ENCODE measurements around the gene RNU1-2. TPM values are rescaled to one million over a fixed set of nuclear protein-coding genes. Genes with fewer than 3 reads are reported as not detected.
"Not testable (repeated sequence)": the region's sequence is repeated elsewhere in the genome, so short reads cannot be mapped to it uniquely, and the experiment has no call there.

RNU1-2 gene
- total and polyA plus RNA-seq, 2 experiments from 2014 or later = under 0.01 TPM; not detected in 1

DNA sequence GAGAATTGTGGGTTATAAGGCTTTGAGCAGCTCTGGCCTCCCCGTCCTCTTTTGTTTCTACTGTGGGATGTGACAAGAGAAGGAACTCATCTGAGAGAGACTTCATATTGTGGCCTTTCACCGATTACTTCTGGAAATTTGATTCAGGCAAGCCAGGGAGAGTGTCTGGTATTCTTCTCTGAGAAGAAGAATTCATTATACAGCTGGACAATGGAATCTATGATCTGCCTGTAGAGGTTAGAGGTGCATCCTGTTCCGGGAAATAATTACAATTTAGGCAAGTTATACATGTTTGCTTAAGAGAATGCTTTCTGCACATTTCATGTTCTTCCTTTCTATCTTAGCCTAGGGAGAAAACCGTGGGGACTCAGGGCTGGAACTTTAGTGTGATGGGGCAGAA lies 12.8 kb upstream of the RNU1-2 start:
- TF ChIP-seq EZH2 (IDR thresholded peaks at IDR 0.05; ENCODE audit: borderline replicate concordance) (no peak), EZH2phosphoT487 (IDR thresholded peaks at IDR 0.05; ENCODE audit: low read depth, severe bottlenecking, unreplicated experiment) (no peak)
- TF ChIP-seq, protein P1, sequence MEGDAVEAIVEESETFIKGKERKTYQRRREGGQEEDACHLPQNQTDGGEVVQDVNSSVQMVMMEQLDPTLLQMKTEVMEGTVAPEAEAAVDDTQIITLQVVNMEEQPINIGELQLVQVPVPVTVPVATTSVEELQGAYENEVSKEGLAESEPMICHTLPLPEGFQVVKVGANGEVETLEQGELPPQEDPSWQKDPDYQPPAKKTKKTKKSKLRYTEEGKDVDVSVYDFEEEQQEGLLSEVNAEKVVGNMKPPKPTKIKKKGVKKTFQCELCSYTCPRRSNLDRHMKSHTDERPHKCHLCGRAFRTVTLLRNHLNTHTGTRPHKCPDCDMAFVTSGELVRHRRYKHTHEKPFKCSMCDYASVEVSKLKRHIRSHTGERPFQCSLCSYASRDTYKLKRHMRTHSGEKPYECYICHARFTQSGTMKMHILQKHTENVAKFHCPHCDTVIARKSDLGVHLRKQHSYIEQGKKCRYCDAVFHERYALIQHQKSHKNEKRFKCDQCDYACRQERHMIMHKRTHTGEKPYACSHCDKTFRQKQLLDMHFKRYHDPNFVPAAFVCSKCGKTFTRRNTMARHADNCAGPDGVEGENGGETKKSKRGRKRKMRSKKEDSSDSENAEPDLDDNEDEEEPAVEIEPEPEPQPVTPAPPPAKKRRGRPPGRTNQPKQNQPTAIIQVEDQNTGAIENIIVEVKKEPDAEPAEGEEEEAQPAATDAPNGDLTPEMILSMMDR (IDR thresholded peaks at IDR 0.05; ENCODE audit: poor library complexity) = no peak
- WGBS (ENCODE audit: low lambda C conversion rate, missing lambda C conversion rate) = 67% methylated on average over 4 of the region's 4 CpGs

DNA sequence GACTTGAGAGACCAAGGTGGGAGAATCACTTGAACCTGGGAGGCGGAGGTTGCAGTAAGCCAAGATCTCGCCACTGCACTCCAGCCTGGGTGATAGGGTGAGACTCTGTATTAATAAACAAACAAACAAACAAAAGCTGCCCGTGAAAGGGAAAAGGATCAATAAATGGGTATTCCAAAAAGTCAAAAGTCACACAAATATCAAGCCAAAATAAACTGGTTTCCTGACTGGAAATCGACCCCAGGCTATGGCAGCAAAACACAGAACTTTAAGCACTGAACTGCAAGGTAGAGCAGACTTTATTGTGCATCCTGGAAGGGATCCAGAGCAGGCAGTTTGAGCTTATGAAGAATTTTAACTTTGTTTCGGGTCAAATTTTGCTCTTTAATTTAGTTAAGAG lies 11.3 kb upstream of the RNU1-2 start:
- not testable (repeated sequence) for H3K4me2 ChIP-seq; H3K27me3 ChIP-seq; H3K36me3 ChIP-seq (replicated peaks; ENCODE audit: insufficient read depth, low read depth); H4K20me1 ChIP-seq (ENCODE audit: insufficient read depth, poor library complexity, severe bottlenecking); H3K79me2 ChIP-seq; H3K4me1 ChIP-seq (ENCODE audit: insufficient read depth); H3K9me2 ChIP-seq (replicated peaks; ENCODE audit: insufficient read depth); H3K9me3 ChIP-seq (ENCODE audit: low read depth); H3K27ac ChIP-seq; DNase-seq (ENCODE audit: low spot score); H3K4me3 ChIP-seq; H2AFZ ChIP-seq
- WGBS (ENCODE audit: low lambda C conversion rate, missing lambda C conversion rate) = 91% methylated on average over 5 of the region's 5 CpGs

More for the DNA sequence above, 12.8 kb upstream of the RNU1-2 start:
- no peak overlapping the region for H3K4me3 ChIP-seq
- no peaks in the 10 kb centered on the region for H3K27me3 ChIP-seq
- H3K9me3 ChIP-seq (ENCODE audit: low read depth) = no peaks in the 10 kb centered on the region
- H2AFZ ChIP-seq = no peak overlapping the region
- no peaks in the 10 kb centered on the region for H3K79me2 ChIP-seq
- no peak overlapping the region for H3K27ac ChIP-seq
- no peaks in the 10 kb centered on the region for H3K36me3 ChIP-seq (replicated peaks; ENCODE audit: insufficient read depth, low read depth)
- no peaks in the 10 kb centered on the region for H3K4me1 ChIP-seq (ENCODE audit: insufficient read depth)
- no peak for DNase-seq (ENCODE audit: low spot score)
- no peaks in the 10 kb centered on the region for H4K20me1 ChIP-seq (ENCODE audit: insufficient read depth, poor library complexity, severe bottlenecking)
- H3K9me2 ChIP-seq (replicated peaks; ENCODE audit: insufficient read depth) = no peaks in the 10 kb centered on the region
- H3K4me2 ChIP-seq = no peak overlapping the region

DNA sequence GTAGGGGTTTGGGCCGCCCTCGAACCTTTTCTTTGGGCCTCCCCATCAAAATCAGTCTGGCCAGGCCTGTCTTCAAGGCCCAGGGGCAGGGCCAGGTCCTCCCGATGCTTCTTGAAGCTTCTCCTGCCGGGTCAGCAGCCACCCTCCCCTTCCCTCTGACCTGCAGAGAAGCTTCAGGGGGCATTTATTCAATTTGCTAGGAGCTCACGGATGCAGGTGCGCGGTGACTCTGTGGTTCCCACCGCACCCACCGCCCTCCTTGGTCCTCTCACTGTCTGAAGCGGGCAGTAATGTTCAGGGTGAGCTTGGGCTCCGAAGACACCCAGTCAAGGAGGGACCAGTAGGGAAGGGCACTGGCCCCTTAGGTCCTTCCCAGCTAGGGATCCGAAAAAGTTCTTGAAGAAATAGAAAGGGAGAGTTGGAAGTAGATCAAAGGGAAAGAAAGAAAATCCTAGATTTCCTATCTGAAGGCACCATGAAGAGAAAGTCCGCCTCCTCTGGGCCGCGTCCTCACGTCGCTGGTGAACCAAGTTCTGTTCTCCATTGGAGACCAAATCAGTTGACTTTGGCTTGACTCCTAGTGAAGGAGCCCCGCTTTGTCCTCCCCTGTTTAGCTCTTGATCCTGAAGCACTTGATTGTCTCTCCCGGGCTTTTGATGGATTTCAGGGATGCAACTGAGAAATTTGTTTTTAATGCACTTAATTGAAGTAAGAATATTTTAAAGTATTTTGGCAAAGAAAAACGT lies 8.7 kb upstream of the RNU1-2 start:
- no peaks in the 10 kb centered on the region for H3K4me1 ChIP-seq (ENCODE audit: insufficient read depth)
- no peaks in the 10 kb centered on the region for H3K36me3 ChIP-seq (replicated peaks; ENCODE audit: insufficient read depth, low read depth)
- H3K27me3 ChIP-seq = no peaks in the 10 kb centered on the region
- H3K9me2 ChIP-seq (replicated peaks; ENCODE audit: insufficient read depth) = no peaks in the 10 kb centered on the region
- H2AFZ ChIP-seq = no peak overlapping the region
- H3K4me2 ChIP-seq = no peak overlapping the region
- no peak overlapping the region for H3K27ac ChIP-seq
- DNase-seq (ENCODE audit: low spot score) = no peak
- TF ChIP-seq, protein P1 (IDR thresholded peaks at IDR 0.05; ENCODE audit: poor library complexity) = no peak
- no peak for TF ChIP-seq EZH2phosphoT487 (IDR thresholded peaks at IDR 0.05; ENCODE audit: low read depth, severe bottlenecking, unreplicated experiment)
- no peak for TF ChIP-seq EZH2 (IDR thresholded peaks at IDR 0.05; ENCODE audit: borderline replicate concordance)
- no peaks in the 10 kb centered on the region for H4K20me1 ChIP-seq (ENCODE audit: insufficient read depth, poor library complexity, severe bottlenecking)
- H3K79me2 ChIP-seq = no peaks in the 10 kb centered on the region
- no peak overlapping the region for H3K4me3 ChIP-seq
- H3K9me3 ChIP-seq (ENCODE audit: low read depth) = no peaks in the 10 kb centered on the region
- 93% methylated on average over 20 of the region's 20 CpGs for WGBS (ENCODE audit: low lambda C conversion rate, missing lambda C conversion rate)

DNA sequence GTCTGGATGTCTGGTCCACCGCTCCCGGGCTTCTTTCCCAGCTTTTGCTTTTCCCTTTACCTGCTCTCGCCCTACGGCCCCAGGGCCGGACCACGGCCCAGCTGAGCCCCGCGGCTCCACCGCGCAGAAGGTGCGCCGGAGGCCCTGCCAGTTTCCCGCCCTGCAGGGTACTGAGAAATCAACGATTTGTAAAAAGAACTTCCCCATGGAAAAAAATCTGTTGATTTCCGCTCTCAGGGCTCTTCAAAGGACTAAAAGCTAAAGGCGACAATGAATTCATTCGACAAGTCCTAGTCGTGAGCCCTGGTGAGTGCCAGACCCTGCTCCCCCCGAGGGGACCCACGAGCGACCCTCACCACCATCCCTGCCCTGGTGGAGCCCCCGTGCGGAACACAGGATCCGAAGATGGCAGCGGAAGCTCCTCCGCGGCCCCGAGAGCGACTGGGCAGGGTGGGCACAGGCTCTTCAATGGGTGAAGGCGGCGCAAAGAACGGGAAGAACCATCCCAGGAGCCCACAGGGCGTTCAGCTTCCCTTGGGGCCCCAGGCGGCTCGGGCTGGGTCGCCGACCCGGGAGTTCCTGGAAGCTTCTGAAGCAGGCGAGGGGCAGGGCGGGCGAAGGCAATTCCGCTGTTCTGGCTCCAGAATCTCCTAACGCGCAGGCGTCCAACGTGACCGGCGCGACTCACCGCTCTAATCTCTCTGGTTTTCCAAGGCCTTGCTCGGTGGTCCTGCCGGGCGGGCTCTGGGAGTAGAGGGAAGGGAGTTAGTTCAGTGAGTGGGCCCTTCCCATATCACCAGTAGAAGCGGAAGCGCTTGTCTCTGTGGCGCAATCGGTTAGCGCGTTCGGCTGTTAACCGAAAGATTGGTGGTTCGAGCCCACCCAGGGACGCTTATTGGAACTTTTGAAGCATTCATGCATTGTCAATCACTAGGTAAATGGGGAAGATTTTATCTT lies 6.6 kb upstream of the RNU1-2 start:
- peak overlapping the region; percentile 82 for H3K4me2 ChIP-seq
- no peaks in the 10 kb centered on the region for H4K20me1 ChIP-seq (ENCODE audit: insufficient read depth, poor library complexity, severe bottlenecking)
- 48% methylated on average over 63 of the region's 63 CpGs for WGBS (ENCODE audit: low lambda C conversion rate, missing lambda C conversion rate)
- no peaks in the 10 kb centered on the region for H3K27me3 ChIP-seq
- H3K4me1 ChIP-seq (ENCODE audit: insufficient read depth) = no peaks in the 10 kb centered on the region
- H2AFZ ChIP-seq = peak overlapping the region; percentile 89
- peak overlapping the region; percentile 38 for H3K4me3 ChIP-seq
- TF ChIP-seq EZH2 (IDR thresholded peaks at IDR 0.05; ENCODE audit: borderline replicate concordance) = no peak
- TF ChIP-seq, protein P1 (IDR thresholded peaks at IDR 0.05; ENCODE audit: poor library complexity) = no peak
- TF ChIP-seq EZH2phosphoT487 (IDR thresholded peaks at IDR 0.05; ENCODE audit: low read depth, severe bottlenecking, unreplicated experiment) = no peak
- peak overlapping the region; percentile 92 for H3K27ac ChIP-seq
- no peaks in the 10 kb centered on the region for H3K9me2 ChIP-seq (replicated peaks; ENCODE audit: insufficient read depth)
- peak; percentile 85 for DNase-seq (ENCODE audit: low spot score)
- H3K36me3 ChIP-seq (replicated peaks; ENCODE audit: insufficient read depth, low read depth) = no peaks in the 10 kb centered on the region
- no peaks in the 10 kb centered on the region for H3K9me3 ChIP-seq (ENCODE audit: low read depth)
- no peaks in the 10 kb centered on the region for H3K79me2 ChIP-seq

DNA sequence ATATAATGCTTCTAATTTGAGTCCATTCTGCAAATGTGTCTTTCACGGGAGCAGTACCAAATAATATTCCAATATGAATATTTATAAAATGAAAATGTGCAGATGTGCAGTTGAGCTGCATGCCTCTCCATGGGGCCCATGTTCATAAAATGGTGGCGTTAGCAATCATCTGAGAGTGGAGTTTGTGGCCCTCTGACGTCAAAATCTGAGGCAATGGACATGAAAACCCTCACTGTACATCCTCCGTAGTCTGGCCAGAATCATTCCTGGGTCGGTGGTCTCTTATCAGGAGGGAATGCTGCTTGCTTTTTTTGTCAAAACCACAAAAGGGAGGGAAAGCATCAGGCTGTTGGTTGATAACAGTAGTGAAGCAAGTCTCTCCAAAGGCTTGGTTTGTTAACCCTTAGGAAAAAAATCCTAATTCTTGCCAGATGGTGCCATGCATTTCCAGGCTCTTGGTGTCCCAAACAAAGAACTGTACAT lies 5.2 kb upstream of the RNU1-2 start:
- H3K27ac ChIP-seq; H3K4me1 ChIP-seq (ENCODE audit: insufficient read depth); DNase-seq (ENCODE audit: low spot score); H3K36me3 ChIP-seq (replicated peaks; ENCODE audit: insufficient read depth, low read depth); H2AFZ ChIP-seq; H3K9me2 ChIP-seq (replicated peaks; ENCODE audit: insufficient read depth); H3K4me3 ChIP-seq; H4K20me1 ChIP-seq (ENCODE audit: insufficient read depth, poor library complexity, severe bottlenecking); H3K27me3 ChIP-seq; H3K79me2 ChIP-seq; H3K4me2 ChIP-seq; H3K9me3 ChIP-seq (ENCODE audit: low read depth): not testable (repeated sequence)
- 58% methylated on average over 5 of the region's 5 CpGs for WGBS (ENCODE audit: low lambda C conversion rate, missing lambda C conversion rate)

Data from hepatocyte (in vitro differentiated cells).